ENCODE data around the gene GBP4.
A peak's percentile ranks its signal among the peaks of the same experiment; 100 is the strongest.

The GBP4 gene

GRCh38 chr1:89195476-89195875 is 3.3 kb downstream of the GBP4 start:
- TF ChIP-seq CTCF (IDR thresholded peaks at IDR 0.05; ENCODE audit: low read depth, low read length), result no peak
- H3K4me3 ChIP-seq (replicated peaks in 1 of 2; ENCODE audit: low read depth in 2 of 2, low read length in 2 of 2), result no peak overlapping the region
- DNase-seq (ENCODE audit: low read depth in 2 of 2), result no peak

GRCh38 chr1:89191314-89191713 is 7.4 kb downstream of the GBP4 start:
- DNase-seq (ENCODE audit: low read depth in 2 of 2), result peak in 1 of 2 donors; percentile 5
- H3K4me3 ChIP-seq (replicated peaks in 1 of 2; ENCODE audit: low read depth in 2 of 2, low read length in 2 of 2), result no peak overlapping the region
- TF ChIP-seq CTCF (IDR thresholded peaks at IDR 0.05; ENCODE audit: low read depth, low read length), result no peak

GRCh38 chr1:89190017-89190416 is 8.7 kb downstream of the GBP4 start:
- no peak for TF ChIP-seq CTCF (IDR thresholded peaks at IDR 0.05; ENCODE audit: low read depth, low read length)
- no peak for DNase-seq (ENCODE audit: low read depth in 2 of 2)
- H3K4me3 ChIP-seq (replicated peaks in 1 of 2; ENCODE audit: low read depth in 2 of 2, low read length in 2 of 2), result no peak overlapping the region

- H3K4me3 ChIP-seq (replicated peaks in 1 of 2; ENCODE audit: low read depth in 2 of 2, low read length in 2 of 2), result no peak overlapping the region
- DNase-seq (ENCODE audit: low read depth in 2 of 2), result no peak
- TF ChIP-seq CTCF (IDR thresholded peaks at IDR 0.05; ENCODE audit: low read depth, low read length), result no peak
Measured at GRCh38 chr1:89179343-89179742, 19.4 kb downstream of the GBP4 start.

- no peak for DNase-seq (ENCODE audit: low read depth in 2 of 2)
- TF ChIP-seq CTCF (IDR thresholded peaks at IDR 0.05; ENCODE audit: low read depth, low read length), result no peak
- no peak overlapping the region for H3K4me3 ChIP-seq (replicated peaks in 1 of 2; ENCODE audit: low read depth in 2 of 2, low read length in 2 of 2)
Measured at GRCh38 chr1:89176971-89177370, 21.8 kb downstream of the GBP4 start.

GRCh38 chr1:89175601-89176256 is 23.0 kb downstream of the GBP4 start, which contains the start of gene GBP7:
GBP7 (minus strand) TSS chr1:89176003; CDS start chr1:89171935, 4,068 bp downstream.
- TF ChIP-seq CTCF (IDR thresholded peaks at IDR 0.05; ENCODE audit: low read depth, low read length), result no peak
- H3K4me3 ChIP-seq (replicated peaks in 1 of 2; ENCODE audit: low read depth in 2 of 2, low read length in 2 of 2), result no peak within 1 kb of the TSS
- no peak for DNase-seq (ENCODE audit: low read depth in 2 of 2)

GRCh38 chr1:89174491-89174890 is 24.3 kb downstream of the GBP4 start:
- no peak overlapping the region for H3K4me3 ChIP-seq (replicated peaks in 1 of 2; ENCODE audit: low read depth in 2 of 2, low read length in 2 of 2)
- no peak for TF ChIP-seq CTCF (IDR thresholded peaks at IDR 0.05; ENCODE audit: low read depth, low read length)
- DNase-seq (ENCODE audit: low read depth in 2 of 2), result no peak

All from cardiac fibroblast (primary cell).